Thyroid gland (tissue), 4 donors: ENCODE results near the gene BTBD9. TPM values are rescaled to one million over a fixed set of nuclear protein-coding genes. Genes with fewer than 3 reads are reported as not detected.

Experiments used
- DNase-seq, 2 donors: peaks; one replicate each; pipeline ENCODE4 v3.0.0-alpha.2; 2019
- H3K27ac ChIP-seq, 3 donors: fragments of 200-600 bp; sonication (generic); 1 replicate in 2 of 3; 2 replicates in 1 of 3; pipeline ENCODE4 v1.5.1; 2016 to 2019; ENCODE audit warnings: mild to moderate bottlenecking in 1 of 3, moderate library complexity in 1 of 3
- H3K27me3 ChIP-seq: fragments of 200-600 bp; sonication (generic); one replicate; pipeline ENCODE4 v1.5.1; 2019
- H3K36me3 ChIP-seq, 2 donors: fragments of 200-600 bp; sonication (generic); one replicate each; pipeline ENCODE4 v1.5.1; 2016 to 2019
- H3K4me1 ChIP-seq, 2 donors: fragments of 200-600 bp; sonication (generic); one replicate each; pipeline ENCODE4 v1.5.1; 2017 to 2019
- H3K4me3 ChIP-seq, 3 donors: fragments of 200-600 bp; sonication (generic); replicated peaks in 1 of 3; 1 replicate in 2 of 3; 2 replicates in 1 of 3; pipeline ENCODE4 v1.5.1; 2016; ENCODE audit warnings: mild to moderate bottlenecking in 1 of 3
- H3K9me3 ChIP-seq: fragments of 200-600 bp; sonication (generic); one replicate; pipeline ENCODE4 v1.5.1; 2017
- POLR2A ChIP-seq, 2 donors: fragments of 450-650 bp; IDR thresholded peaks; one replicate each; pipeline ENCODE4 v1.6.1; 2017; ENCODE audit warnings: antibody characterized with exemption in 2 of 2, mild to moderate bottlenecking in 2 of 2, moderate library complexity in 1 of 2
- WGBS, 2 donors: methylation state at CpG; one replicate each; pipeline ENCODE4 v1.1.5; 2017; 5-methylcytosine and 5-hydroxymethylcytosine counted together
- intact Hi-C: fragments of 100-400 bp; cut with DNase I; formaldehyde crosslinking; loops from one replicate; pipeline ENCODE4 v1.15.1; 2023
- total RNA-seq, 4 donors: library from RNA; depleted of rRNA; stranded (reverse); fragments of >200 nt; gene quantifications; one replicate each; pipeline ENCODE4 v1.2.3, GENCODE V29; 2016
- TF ChIP-seq, protein P1 (sequence below), 6 experiments: fragments of 200-600 bp in 3 of 6; fragments of 450-650 bp in 3 of 6; sonication (generic) in 3 of 6; IDR thresholded peaks; one replicate each; pipeline ENCODE4 v1.5.1; 2016 to 2019; ENCODE audit warnings: antibody characterized with exemption in 6 of 6, mild to moderate bottlenecking in 2 of 6, inconsistent platforms in 1 of 6, moderate library complexity in 1 of 6

The BTBD9 gene
- total RNA-seq, 4 donors from 2014 or later = 17.3 to 32.0 (median 27.4) TPM

DNA sequence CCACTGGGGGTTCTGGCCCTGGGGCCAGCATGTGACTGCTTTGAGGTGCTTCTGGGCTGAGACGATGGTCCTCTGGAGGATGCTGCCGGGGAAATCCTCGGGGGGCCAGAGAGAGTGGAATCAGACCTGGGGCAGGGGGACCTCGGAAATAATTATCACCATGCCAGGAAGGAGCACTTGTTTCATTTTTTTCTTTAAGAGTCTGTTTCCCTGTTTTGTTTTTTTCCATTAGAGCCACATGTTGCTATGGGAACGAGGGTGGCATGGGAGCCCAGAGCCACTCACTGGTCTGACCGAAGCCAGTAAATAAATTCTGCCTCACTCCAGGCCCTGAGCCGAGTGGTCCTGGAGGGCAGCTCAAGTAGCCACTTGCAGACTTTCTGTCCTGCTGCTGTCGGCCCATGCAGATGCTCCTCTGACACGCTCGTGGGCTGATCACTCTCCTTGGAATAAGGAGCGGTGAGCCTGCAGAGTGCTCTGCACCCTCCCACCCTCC is 455.1 kb downstream of the BTBD9 start:
- Histone ChIP-seq H3K36me3 (no peaks in the 10 kb centered on the region), H3K4me1 (no peaks in the 10 kb centered on the region), H3K27ac (no peak overlapping the region), H3K27me3 (no peaks in the 10 kb centered on the region), H3K9me3 (no peaks in the 10 kb centered on the region), H3K4me3 (no peak overlapping the region)
- intact Hi-C loops = no loop called here
- TF ChIP-seq, protein P1, sequence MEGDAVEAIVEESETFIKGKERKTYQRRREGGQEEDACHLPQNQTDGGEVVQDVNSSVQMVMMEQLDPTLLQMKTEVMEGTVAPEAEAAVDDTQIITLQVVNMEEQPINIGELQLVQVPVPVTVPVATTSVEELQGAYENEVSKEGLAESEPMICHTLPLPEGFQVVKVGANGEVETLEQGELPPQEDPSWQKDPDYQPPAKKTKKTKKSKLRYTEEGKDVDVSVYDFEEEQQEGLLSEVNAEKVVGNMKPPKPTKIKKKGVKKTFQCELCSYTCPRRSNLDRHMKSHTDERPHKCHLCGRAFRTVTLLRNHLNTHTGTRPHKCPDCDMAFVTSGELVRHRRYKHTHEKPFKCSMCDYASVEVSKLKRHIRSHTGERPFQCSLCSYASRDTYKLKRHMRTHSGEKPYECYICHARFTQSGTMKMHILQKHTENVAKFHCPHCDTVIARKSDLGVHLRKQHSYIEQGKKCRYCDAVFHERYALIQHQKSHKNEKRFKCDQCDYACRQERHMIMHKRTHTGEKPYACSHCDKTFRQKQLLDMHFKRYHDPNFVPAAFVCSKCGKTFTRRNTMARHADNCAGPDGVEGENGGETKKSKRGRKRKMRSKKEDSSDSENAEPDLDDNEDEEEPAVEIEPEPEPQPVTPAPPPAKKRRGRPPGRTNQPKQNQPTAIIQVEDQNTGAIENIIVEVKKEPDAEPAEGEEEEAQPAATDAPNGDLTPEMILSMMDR (IDR thresholded peaks at IDR 0.05) = no peak
- TF ChIP-seq POLR2A (IDR thresholded peaks at IDR 0.05) = no peak
- WGBS, 2 donors = 67 to 77% methylated on average over 11 of the region's 11 CpGs
- no peak for DNase-seq

DNA sequence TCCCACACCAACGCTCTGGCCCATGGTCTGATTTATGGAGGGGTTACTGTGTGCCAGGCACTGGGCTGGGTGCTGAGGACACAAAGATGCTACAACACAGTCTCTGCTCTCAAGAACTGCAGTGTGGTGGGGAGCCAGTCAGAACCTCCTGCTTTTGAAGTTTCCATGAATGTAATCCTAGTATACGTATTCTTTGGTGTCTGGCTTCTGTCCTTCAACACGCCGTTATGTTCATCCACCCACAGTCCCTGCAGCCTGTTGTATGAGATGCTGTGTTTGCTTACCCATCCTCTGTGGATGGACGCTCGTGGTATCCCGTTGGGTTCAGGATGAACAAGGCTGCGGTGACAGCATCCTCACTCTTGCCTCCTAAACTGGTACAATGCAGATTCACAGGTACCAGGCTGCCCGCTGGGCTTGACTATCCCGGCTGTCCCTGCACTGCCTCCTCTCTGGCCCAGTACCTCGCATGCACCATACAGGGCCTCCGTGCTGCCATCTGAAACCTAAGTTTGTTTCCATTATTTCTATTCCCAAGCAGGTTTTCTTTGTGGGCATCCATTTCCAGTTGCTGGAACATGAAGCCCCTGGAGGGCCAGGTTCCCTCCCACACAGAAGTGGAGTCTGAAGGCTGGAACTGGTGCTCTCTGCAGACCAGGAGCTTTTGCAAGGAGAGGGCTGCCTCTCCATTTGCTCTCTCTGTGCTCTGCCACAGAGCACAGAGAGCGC is 455.7 kb downstream of the BTBD9 start:
- no peaks in the 10 kb centered on the region for H3K27me3 ChIP-seq
- H3K4me1 ChIP-seq = no peaks in the 10 kb centered on the region
- 94 to 95% methylated on average over 13 of the region's 13 CpGs for WGBS, 2 donors
- H3K9me3 ChIP-seq = no peaks in the 10 kb centered on the region
- H3K27ac ChIP-seq = no peak overlapping the region
- no peaks in the 10 kb centered on the region for H3K36me3 ChIP-seq
- TF ChIP-seq POLR2A (IDR thresholded peaks at IDR 0.05) = no peak
- TF ChIP-seq, protein P1 (IDR thresholded peaks at IDR 0.05) = no peak
- no peak overlapping the region for H3K4me3 ChIP-seq
- no peak for DNase-seq
- intact Hi-C loops = no loop called here

DNA sequence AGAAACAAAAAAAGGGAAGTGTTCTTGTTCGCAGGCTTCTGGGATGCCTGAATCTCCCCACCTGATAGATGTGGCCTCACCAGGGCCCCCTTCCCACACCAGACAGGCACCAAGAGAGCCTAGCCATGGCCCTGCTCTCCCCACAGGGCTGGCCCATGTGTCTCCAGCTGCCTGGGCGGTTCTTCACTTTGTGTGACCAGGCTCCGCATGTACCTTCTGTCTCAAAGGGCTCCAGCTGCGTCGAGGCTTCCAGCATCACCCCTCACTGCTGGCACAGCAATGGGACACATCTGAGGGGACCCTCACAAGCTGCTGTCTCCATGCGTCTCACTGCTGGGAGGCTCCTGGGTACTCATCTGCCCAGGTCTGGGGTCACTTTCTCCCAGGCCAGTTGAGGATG is 457.3 kb downstream of the BTBD9 start:
- intact Hi-C loops = no loop called here
- Histone ChIP-seq H3K4me3 (no peak overlapping the region), H3K27me3 (no peaks in the 10 kb centered on the region), H3K9me3 (no peaks in the 10 kb centered on the region), H3K27ac (no peak overlapping the region), H3K36me3 (no peaks in the 10 kb centered on the region), H3K4me1 (peaks cover 0 to under 1% of the 10 kb centered on the region in 2 donors)
- DNase-seq = no peak
- TF ChIP-seq, protein P1 (IDR thresholded peaks at IDR 0.05) = no peak
- TF ChIP-seq POLR2A (IDR thresholded peaks at IDR 0.05) = no peak
- WGBS, 2 donors = 91 to 99% methylated on average over 5 of the region's 6 CpGs

DNA sequence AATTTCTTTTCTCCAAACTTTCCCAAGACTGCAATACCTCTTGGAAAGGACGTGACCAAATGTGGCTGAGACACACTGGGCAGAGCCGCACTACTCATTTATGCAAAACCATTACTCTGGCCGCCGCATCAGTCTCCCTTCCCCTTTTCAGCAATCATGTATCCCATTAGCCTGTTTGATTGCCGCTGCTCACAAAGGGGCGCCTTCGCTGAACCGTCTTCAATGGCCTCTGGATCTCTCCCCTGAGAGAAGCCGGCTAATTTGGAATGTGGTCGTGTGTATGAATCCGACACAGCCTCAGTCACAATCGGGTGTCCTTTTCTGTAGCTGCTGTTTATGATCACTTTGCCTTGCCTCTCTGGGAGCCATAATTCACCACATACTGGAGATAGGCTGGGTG is 459.1 kb downstream of the BTBD9 start:
- intact Hi-C loops = no loop called here

DNA sequence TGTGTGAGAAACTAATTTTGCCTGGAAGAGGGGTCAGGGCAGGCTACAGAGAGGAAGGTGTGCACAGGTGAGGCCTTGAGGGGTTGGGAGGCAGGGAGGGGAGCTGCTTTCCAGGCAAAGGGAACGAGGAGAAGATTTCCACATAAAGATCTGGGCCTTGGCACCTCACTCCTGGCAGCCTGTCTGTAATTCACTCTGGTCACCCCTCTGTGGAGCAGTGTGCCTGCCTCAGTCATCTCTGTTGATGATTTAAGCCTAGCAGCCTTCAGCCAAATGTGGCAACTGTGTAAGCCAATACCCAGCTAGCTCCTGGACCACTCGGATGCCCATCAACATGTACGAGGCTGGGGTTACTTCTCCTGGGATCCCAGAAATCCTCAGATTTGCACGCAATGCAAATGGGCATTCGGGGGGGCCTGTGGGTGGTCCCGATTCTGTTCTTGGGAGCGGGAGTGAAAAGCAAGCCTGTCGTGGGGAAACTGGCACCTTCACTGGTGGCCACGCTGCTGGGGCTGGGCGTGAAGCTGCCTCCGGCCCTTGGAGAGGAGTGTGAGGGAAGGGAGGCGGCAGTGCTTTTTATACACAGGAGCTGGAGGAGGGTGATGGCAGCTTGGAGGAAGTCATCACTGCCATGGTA is 459.8 kb downstream of the BTBD9 start:
- intact Hi-C loops = no loop called here

More for the DNA sequence above, 459.1 kb downstream of the BTBD9 start:
- no peaks in the 10 kb centered on the region for H3K9me3 ChIP-seq
- no peak for TF ChIP-seq POLR2A (IDR thresholded peaks at IDR 0.05)
- H3K36me3 ChIP-seq = no peaks in the 10 kb centered on the region
- H3K4me3 ChIP-seq = no peak overlapping the region
- WGBS, 2 donors = 88 to 91% methylated on average over 12 of the region's 12 CpGs
- no peaks in the 10 kb centered on the region for H3K27me3 ChIP-seq
- no peak for DNase-seq
- H3K4me1 ChIP-seq = peaks cover 6 to 8% of the 10 kb centered on the region in 2 donors
- no peak overlapping the region for H3K27ac ChIP-seq

DNA sequence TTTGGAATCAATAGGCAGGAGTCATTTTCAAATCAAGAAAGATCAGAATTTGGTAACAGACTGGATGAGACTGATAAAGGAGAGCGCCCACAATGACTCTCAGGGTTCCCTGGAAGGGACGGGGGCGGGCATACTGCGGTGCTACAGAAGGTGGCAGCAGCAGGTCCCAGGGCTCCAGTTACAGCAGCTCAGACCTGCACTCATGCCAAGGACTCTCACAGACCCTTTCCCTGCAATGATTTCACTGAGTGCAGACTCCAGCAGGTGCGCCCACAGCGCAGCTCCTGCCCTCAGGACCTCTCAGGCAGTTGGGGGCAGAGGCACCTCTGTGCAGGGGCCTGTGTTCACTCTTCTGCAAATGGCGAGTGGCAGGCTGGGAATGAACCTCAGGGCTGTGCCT is 460.4 kb downstream of the BTBD9 start:
- Histone ChIP-seq H3K9me3 (no peaks in the 10 kb centered on the region), H3K27ac (no peak overlapping the region), H3K4me3 (no peak overlapping the region), H3K36me3 (no peaks in the 10 kb centered on the region), H3K27me3 (no peaks in the 10 kb centered on the region), H3K4me1 (peaks cover 6 to 8% of the 10 kb centered on the region in 2 donors)
- intact Hi-C loops = no loop called here
- 95 to 98% methylated on average over 5 to 7 of the region's 7 CpGs for WGBS, 2 donors
- TF ChIP-seq, protein P1 (IDR thresholded peaks at IDR 0.05) = no peak
- TF ChIP-seq POLR2A (IDR thresholded peaks at IDR 0.05) = no peak
- no peak for DNase-seq

More for the DNA sequence above, 459.8 kb downstream of the BTBD9 start:
- H3K4me1 ChIP-seq = peaks cover 6 to 8% of the 10 kb centered on the region in 2 donors
- H3K9me3 ChIP-seq = no peaks in the 10 kb centered on the region
- WGBS, 2 donors = 89 to 96% methylated on average over 12 of the region's 12 CpGs
- no peaks in the 10 kb centered on the region for H3K27me3 ChIP-seq
- no peak overlapping the region for H3K27ac ChIP-seq
- no peak for TF ChIP-seq POLR2A (IDR thresholded peaks at IDR 0.05)
- no peak overlapping the region for H3K4me3 ChIP-seq
- DNase-seq = no peak
- no peaks in the 10 kb centered on the region for H3K36me3 ChIP-seq
